ENCODE measurements around the gene ADARB2. TPM values are rescaled to one million over a fixed set of nuclear protein-coding genes. Genes with fewer than 3 reads are reported as not detected.

The ADARB2 gene
- total and polyA plus RNA-seq, 4 donors = under 0.01 to 0.79 TPM; not detected in 2

DNA sequence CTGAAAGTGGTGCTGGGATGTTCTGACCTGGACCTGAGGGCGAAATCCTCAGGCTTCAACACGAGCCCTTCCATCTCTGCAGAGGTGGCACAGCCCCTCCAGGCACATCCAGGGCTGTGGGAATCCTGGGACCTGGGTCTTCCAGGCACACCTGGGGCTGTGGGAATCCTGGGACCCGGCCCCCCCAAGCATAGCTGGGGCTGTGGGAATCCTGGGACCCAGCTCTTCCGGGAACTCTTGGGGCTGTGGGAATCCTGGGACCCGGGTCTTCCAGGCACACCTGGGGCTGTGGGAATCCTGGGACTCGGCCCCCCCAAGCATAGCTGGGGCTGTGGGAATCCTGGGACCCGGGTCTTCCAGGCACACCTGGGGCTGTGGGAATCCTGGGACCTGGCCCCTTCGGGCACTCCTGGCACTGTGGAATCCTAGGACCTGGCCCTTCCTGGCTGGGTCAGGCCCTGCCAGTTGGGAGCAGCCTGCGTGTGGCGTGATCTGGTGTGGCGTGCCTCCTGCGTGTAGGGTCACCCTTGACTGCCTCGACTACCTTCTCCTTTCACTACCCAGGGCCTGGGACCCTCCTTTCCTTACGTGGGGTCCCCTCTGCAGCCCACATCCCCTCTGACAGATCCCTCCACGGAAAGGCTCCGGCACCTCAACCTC is 557.1 kb downstream of the ADARB2 start:
- Histone ChIP-seq H3K36me3 (ENCODE audit: control insufficient read depth in 1 of 2, insufficient read depth in 2 of 2, low read length in 1 of 2) (no peaks in the 10 kb centered on the region), H3K9me3 (ENCODE audit: control insufficient read depth, low read length) (no peaks in the 10 kb centered on the region), H3K4me1 (ENCODE audit: control insufficient read depth in 1 of 2, insufficient read depth in 2 of 2, low read length in 2 of 2) (no peaks in the 10 kb centered on the region), H3K27ac (ENCODE audit: low read depth in 1 of 2, low read length in 2 of 2) (no peak overlapping the region), H3K4me3 (ENCODE audit: low read length in 2 of 2) (no peak overlapping the region), H3K27me3 (ENCODE audit: control insufficient read depth in 1 of 2, insufficient read depth in 2 of 2, low read length in 1 of 2) (no peaks in the 10 kb centered on the region)
- DNase-seq (peak in 1 of 2 donors; percentile 30), ATAC-seq (ENCODE audit: low FRiP score) (no peak)
- WGBS, 2 donors = 85 to 86% methylated on average over 16 of the region's 16 CpGs
- intact Hi-C loops (cut with DNase I) = no loop called here

DNA sequence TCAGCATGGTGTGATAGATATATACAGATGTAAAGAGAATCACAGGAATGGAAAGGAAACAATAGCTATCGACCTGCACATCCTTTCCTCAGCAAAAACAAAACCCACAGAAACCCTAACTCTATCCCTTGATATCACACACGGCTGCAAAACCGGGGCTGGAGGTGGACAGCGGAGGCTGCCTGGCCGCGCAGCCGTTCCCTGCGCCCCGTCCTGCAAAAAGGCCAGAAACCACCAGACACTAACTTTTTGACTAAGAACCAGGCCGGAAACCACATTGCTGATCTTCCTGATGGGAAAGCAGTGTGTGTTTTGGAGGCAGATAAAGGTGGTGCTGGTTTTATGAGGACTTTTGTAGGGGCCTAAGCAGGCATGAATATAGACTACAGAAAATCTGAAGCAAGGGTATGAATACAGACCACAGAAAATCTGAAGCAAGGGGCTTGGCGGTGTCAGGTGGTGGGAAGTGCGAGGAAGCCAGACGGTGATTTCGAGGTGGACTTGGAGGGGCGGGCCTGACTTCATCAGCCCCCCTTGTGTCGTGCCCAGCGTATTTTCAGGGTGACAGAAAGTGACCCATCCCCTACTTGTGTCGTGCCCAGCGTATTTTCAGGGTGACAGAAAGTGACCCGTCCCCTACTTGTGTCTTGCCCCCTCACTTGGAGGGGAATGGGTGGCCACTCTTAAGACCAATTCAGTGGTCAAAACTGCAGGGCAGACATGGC is 557.8 kb downstream of the ADARB2 start:
- Histone ChIP-seq H3K27ac (ENCODE audit: low read depth in 1 of 2, low read length in 2 of 2) (no peak overlapping the region), H3K9me3 (ENCODE audit: control insufficient read depth, low read length) (no peaks in the 10 kb centered on the region), H3K4me3 (ENCODE audit: low read length in 2 of 2) (no peak overlapping the region), H3K27me3 (ENCODE audit: control insufficient read depth in 1 of 2, insufficient read depth in 2 of 2, low read length in 1 of 2) (no peaks in the 10 kb centered on the region), H3K36me3 (ENCODE audit: control insufficient read depth in 1 of 2, insufficient read depth in 2 of 2, low read length in 1 of 2) (no peaks in the 10 kb centered on the region), H3K4me1 (ENCODE audit: control insufficient read depth in 1 of 2, insufficient read depth in 2 of 2, low read length in 2 of 2) (no peaks in the 10 kb centered on the region)
- intact Hi-C loops (cut with DNase I) = no loop called here
- DNase-seq (peak in 1 of 2 donors; percentile 31), ATAC-seq (ENCODE audit: low FRiP score) (no peak)
- WGBS, 2 donors = 89 to 92% methylated on average over 20 of the region's 20 CpGs

DNA sequence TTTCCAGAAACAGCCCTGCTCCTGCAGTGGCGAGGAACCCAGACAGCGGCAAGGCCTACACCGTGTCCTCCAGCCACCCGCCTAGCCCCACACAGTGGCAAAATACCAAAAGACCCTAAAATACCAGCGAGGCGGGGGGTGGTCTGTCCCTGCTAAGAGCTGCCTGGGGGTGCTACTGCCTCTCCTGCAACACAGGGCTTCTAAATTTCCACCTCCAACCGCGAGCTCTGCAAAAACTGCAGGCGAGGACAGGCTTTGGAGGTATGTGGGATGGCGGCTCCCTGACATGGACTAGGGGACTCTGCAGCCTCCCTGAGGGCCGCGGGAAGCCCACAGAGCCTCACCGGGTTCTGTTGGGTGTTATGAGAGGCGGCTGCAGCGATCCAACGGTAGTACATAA is 558.8 kb downstream of the ADARB2 start:
- Histone ChIP-seq H3K4me1 (ENCODE audit: control insufficient read depth in 1 of 2, insufficient read depth in 2 of 2, low read length in 2 of 2) (no peaks in the 10 kb centered on the region), H3K36me3 (ENCODE audit: control insufficient read depth in 1 of 2, insufficient read depth in 2 of 2, low read length in 1 of 2) (no peaks in the 10 kb centered on the region), H3K27ac (ENCODE audit: low read depth in 1 of 2, low read length in 2 of 2) (no peak overlapping the region), H3K9me3 (ENCODE audit: control insufficient read depth, low read length) (no peaks in the 10 kb centered on the region), H3K4me3 (ENCODE audit: low read length in 2 of 2) (no peak overlapping the region), H3K27me3 (ENCODE audit: control insufficient read depth in 1 of 2, insufficient read depth in 2 of 2, low read length in 1 of 2) (no peaks in the 10 kb centered on the region)
- 84 to 86% methylated on average over 16 of the region's 16 CpGs for WGBS, 2 donors
- ATAC-seq (ENCODE audit: low FRiP score) = no peak
- intact Hi-C loops (cut with DNase I) = no loop called here
- peak in 1 of 2 donors; percentile 62 for DNase-seq

DNA sequence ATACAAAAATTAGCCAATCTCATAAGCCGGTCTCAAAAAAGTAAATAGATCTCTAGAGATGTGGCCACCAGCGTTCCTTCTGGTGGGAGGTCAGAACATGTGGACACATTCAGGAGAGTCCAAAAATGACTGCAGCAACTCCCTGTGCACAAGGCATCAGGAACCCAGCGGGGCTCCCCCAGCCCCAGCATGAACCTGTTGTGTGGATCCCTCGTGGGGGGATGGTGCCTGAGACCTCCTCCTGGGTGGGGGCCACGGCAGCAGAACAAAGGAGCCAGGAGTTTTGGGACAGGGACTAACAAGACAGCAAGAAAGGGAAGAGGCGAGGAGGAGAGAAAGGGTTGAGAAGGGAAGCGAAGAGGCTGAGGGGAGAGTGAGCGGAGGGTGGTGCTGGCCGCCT is 559.4 kb downstream of the ADARB2 start:
- intact Hi-C loops (cut with DNase I) = no loop called here
- no peak for ATAC-seq (ENCODE audit: low FRiP score)
- Histone ChIP-seq H3K9me3 (ENCODE audit: control insufficient read depth, low read length) (no peaks in the 10 kb centered on the region), H3K27ac (ENCODE audit: low read depth in 1 of 2, low read length in 2 of 2) (no peak overlapping the region), H3K27me3 (ENCODE audit: control insufficient read depth in 1 of 2, insufficient read depth in 2 of 2, low read length in 1 of 2) (no peaks in the 10 kb centered on the region), H3K4me1 (ENCODE audit: control insufficient read depth in 1 of 2, insufficient read depth in 2 of 2, low read length in 2 of 2) (no peaks in the 10 kb centered on the region), H3K36me3 (ENCODE audit: control insufficient read depth in 1 of 2, insufficient read depth in 2 of 2, low read length in 1 of 2) (no peaks in the 10 kb centered on the region), H3K4me3 (ENCODE audit: low read length in 2 of 2) (no peak overlapping the region)
- DNase-seq = peak in 1 of 2 donors; percentile 66
- 90 to 95% methylated on average over 9 of the region's 9 CpGs for WGBS, 2 donors

- Histone ChIP-seq H3K4me3 (ENCODE audit: low read length in 2 of 2) (no peak overlapping the region), H3K36me3 (ENCODE audit: control insufficient read depth in 1 of 2, insufficient read depth in 2 of 2, low read length in 1 of 2) (no peaks in the 10 kb centered on the region), H3K4me1 (ENCODE audit: control insufficient read depth in 1 of 2, insufficient read depth in 2 of 2, low read length in 2 of 2) (no peaks in the 10 kb centered on the region), H3K27ac (ENCODE audit: low read depth in 1 of 2, low read length in 2 of 2) (no peak overlapping the region), H3K9me3 (ENCODE audit: control insufficient read depth, low read length) (no peaks in the 10 kb centered on the region), H3K27me3 (ENCODE audit: control insufficient read depth in 1 of 2, insufficient read depth in 2 of 2, low read length in 1 of 2) (no peaks in the 10 kb centered on the region)
- DNase-seq (peak in 1 of 2 donors; percentile 24), ATAC-seq (ENCODE audit: low FRiP score) (no peak)
- intact Hi-C loops (cut with DNase I) = no loop called here
- 85 to 90% methylated on average over 23 of the region's 23 CpGs for WGBS, 2 donors
Observed at GRCh38 chr10:1175956-1176565, 561.3 kb downstream of the ADARB2 start.

DNA sequence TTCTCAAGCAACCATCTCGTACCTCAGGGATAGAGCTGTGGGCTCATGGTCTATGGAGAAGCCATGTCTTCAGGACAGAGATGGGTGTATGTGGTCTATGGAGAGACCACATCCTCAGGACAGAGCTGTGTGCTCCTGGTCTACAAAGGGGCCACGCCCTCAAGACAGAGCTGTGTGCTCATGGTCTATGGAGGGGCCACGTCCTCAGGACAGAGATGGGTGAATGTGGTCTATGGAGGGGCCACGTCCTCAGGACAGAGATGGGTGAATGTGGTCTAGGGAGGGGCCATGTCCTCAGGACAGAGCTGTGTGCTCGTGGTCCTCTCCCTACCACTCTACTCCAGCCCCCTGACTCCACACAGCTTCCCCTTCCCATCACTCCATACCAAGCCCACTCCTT is 563.3 kb downstream of the ADARB2 start:
- DNase-seq = peak in 1 of 2 donors; percentile 51
- H3K4me1 ChIP-seq (ENCODE audit: control insufficient read depth in 1 of 2, insufficient read depth in 2 of 2, low read length in 2 of 2) = no peaks in the 10 kb centered on the region
- no peaks in the 10 kb centered on the region for H3K36me3 ChIP-seq (ENCODE audit: control insufficient read depth in 1 of 2, insufficient read depth in 2 of 2, low read length in 1 of 2)
- ATAC-seq (ENCODE audit: low FRiP score) = no peak
- H3K27me3 ChIP-seq (ENCODE audit: control insufficient read depth in 1 of 2, insufficient read depth in 2 of 2, low read length in 1 of 2) = no peaks in the 10 kb centered on the region
- no peaks in the 10 kb centered on the region for H3K9me3 ChIP-seq (ENCODE audit: control insufficient read depth, low read length)
- H3K4me3 ChIP-seq (ENCODE audit: low read length in 2 of 2) = no peak overlapping the region
- no peak overlapping the region for H3K27ac ChIP-seq (ENCODE audit: low read depth in 1 of 2, low read length in 2 of 2)
- 80 to 84% methylated on average over 5 of the region's 5 CpGs for WGBS, 2 donors
- intact Hi-C loops (cut with DNase I) = no loop called here

DNA sequence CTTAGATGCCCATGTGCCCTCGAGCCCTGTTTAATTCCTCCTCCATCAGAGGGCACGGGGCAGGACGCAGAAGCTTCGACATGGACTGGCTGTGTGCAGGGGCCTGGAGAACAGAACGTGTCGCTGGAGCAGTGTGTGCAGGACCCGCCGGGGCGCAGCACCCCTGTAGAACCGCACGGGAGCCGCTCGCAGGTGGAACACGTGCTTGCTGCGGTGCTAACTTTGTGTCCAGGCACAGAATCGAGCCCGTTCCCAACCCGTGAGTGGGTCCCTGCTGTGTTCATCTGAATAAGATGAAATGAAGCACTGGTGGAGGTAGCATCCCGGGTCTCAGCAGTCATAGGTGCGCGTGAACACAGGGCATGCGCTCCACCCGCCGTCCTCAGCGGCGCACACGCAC is 564.2 kb downstream of the ADARB2 start:
- WGBS, 2 donors = 88 to 90% methylated on average over 27 of the region's 27 CpGs
- Histone ChIP-seq H3K4me3 (ENCODE audit: low read length in 2 of 2) (no peak overlapping the region), H3K27ac (ENCODE audit: low read depth in 1 of 2, low read length in 2 of 2) (no peak overlapping the region), H3K36me3 (ENCODE audit: control insufficient read depth in 1 of 2, insufficient read depth in 2 of 2, low read length in 1 of 2) (no peaks in the 10 kb centered on the region), H3K27me3 (ENCODE audit: control insufficient read depth in 1 of 2, insufficient read depth in 2 of 2, low read length in 1 of 2) (no peaks in the 10 kb centered on the region), H3K9me3 (ENCODE audit: control insufficient read depth, low read length) (no peaks in the 10 kb centered on the region), H3K4me1 (ENCODE audit: control insufficient read depth in 1 of 2, insufficient read depth in 2 of 2, low read length in 2 of 2) (no peaks in the 10 kb centered on the region)
- no peak for ATAC-seq (ENCODE audit: low FRiP score)
- peak in 1 of 2 donors; percentile 65 for DNase-seq
- intact Hi-C loops (cut with DNase I) = no loop called here

DNA sequence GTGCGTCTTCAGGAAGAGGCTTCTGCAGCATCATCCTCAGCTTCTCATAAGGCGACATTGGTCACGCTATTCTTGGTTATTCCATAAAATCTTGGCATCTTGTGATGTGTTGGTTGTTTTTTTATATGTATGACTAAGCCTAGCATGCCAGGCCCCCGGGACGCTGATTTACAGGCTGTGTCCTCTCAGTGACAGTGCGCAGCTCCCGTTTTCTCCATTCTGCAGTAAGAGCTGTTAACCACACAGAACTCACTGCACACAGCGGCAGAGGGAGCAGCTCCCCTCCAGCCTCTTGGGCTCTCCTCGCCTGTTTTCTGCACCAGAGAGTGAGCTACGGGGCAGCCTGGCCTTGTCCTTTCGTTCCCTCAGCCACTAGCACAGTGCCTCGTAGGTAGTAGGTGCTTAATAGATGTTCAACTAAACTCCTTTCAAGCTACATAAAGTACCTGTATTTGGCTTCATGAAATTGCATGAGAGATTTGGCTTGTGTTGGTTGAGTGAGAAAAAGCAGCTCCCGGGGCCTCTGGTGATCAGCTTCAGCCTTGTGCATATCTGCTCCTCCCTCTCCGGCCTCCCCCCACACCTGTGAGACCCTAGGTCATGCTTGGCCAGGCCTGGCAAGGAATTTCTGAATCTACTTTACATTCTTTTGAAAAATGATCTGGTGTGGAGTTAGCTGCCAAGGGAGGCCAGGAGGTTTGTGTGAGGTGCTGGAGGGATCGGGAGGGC is 564.9 kb downstream of the ADARB2 start:
- intact Hi-C loops (cut with DNase I) = no loop called here
- Histone ChIP-seq H3K36me3 (ENCODE audit: control insufficient read depth in 1 of 2, insufficient read depth in 2 of 2, low read length in 1 of 2) (no peaks in the 10 kb centered on the region), H3K27ac (ENCODE audit: low read depth in 1 of 2, low read length in 2 of 2) (no peak overlapping the region), H3K4me1 (ENCODE audit: control insufficient read depth in 1 of 2, insufficient read depth in 2 of 2, low read length in 2 of 2) (no peaks in the 10 kb centered on the region), H3K4me3 (ENCODE audit: low read length in 2 of 2) (no peak overlapping the region), H3K9me3 (ENCODE audit: control insufficient read depth, low read length) (no peaks in the 10 kb centered on the region), H3K27me3 (ENCODE audit: control insufficient read depth in 1 of 2, insufficient read depth in 2 of 2, low read length in 1 of 2) (no peaks in the 10 kb centered on the region)
- 68 to 71% methylated on average over 15 of the region's 15 CpGs for WGBS, 2 donors
- ATAC-seq (ENCODE audit: low FRiP score) (no peak), DNase-seq (peak in 1 of 2 donors; percentile 43)

Data from aorta (tissue), 5 donors.